Measurements from ENCODE around the gene PRR13.

PRR13 gene

DNA sequence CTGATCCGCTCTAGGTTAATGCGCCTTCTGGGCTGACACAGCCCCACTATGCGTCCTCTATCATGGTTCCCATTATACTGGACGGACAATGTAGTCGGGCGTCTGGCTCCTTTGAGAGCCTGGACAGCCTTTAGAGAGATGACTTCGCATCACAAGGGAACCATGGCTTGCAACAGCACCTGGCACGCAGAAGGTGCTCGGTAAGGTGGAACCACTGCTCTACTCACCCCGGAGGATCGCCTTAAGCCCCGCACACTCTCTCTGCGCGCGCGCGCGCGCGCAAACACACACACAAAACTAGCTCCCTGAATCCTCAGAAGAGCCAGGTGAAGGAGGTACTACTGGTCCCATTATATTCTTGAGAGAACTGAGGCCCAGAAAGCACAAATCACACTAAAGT is 50.7 kb downstream of the PRR13 start:
- no peak for TF ChIP-seq CTCF (IDR thresholded peaks at IDR 0.05; ENCODE audit: insufficient read depth, low read depth, low read length, missing control alignments)
- no peak for DNase-seq (ENCODE audit: low read depth)
- H3K4me3 ChIP-seq (ENCODE audit: low read length), result peak overlapping the region; percentile 65

DNA sequence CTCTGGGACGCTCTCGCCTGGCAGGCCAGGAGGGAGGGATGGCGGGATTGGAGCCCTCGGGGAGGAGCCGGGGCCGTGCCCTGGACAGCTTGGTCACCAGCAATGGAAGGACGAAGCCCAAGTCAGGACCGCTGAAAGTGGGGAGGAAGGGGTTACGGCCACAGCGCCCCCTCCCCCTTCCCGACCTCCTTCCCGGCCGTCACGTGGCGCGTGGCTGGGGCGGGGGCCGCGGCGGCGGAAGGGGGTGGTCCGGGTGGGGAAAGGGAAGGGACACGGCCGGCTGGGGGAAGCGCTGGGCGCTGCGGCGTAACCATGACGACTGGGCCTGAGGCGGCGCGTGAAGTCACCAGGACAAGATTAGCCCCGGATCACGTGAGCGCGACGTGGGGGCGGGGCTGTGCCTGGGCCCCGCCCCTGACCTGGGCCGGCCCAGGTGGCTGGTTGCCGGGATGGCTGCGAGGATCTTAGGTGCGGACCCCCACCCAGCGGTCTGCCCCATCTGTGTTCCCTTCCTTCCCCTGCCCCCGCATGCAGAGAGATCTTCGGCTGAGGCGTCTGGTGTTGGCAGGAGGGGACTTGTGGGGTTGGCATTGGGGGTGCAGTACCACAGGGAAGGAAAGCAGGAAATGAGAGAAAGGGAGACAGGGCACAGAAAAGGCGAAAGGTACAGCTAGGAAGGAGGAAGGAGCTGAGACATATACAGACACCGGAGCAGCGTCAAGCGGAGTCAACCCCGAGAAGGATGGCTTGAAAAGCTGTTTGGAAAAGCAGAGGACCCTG is 51.5 kb downstream of the PRR13 start:
- DNase-seq (ENCODE audit: low read depth), result peak; percentile 86
- TF ChIP-seq CTCF (IDR thresholded peaks at IDR 0.05; ENCODE audit: insufficient read depth, low read depth, low read length, missing control alignments), result no peak
- peak overlapping the region; percentile 65 for H3K4me3 ChIP-seq (ENCODE audit: low read length)

DNA sequence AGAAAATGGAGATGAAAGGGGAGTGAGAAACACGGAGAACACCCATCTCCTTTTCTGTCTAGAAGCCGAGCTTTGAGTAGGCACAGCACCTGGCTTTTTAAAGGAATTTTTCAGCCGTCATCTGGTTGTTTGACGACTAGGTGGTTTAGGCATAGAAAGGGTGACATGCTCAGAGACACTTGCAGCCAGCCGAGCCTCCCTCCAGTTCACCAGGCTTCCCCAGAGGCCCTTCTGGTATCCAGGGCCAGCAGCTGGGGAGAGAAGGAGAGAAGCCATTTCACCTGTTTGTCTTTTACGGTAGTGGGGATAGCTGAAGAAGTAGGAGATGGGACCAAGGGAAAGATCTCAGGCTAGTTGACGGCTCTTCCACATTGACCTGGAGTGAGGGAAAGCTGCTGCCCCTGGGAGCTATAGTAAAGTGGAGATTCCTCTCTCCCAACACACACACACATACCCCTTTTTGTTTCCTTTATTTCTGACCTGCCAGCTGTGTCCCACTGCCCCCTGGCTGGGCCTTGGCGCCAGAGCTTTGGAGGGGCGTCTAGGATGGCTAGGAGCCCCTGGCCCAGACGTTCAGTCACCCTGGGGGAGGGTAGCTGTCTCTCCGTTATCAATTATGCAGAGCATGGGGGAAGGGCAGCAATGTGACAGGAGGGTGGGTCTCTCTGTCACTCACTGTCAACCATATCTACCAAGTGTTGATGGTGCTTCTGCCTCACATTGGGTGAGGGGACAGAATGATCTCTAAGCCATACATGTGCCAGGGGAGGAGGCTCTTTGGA is 52.3 kb downstream of the PRR13 start:
- peak overlapping the region; percentile 65 for H3K4me3 ChIP-seq (ENCODE audit: low read length)
- no peak for TF ChIP-seq CTCF (IDR thresholded peaks at IDR 0.05; ENCODE audit: insufficient read depth, low read depth, low read length, missing control alignments)
- DNase-seq (ENCODE audit: low read depth), result no peak

All from epithelial cell of esophagus (primary cell).